K562 (cell line): ENCODE measurements around the gene PCDHGA12. TPM values are rescaled to one million over a fixed set of nuclear protein-coding genes. Genes with fewer than 3 reads are reported as not detected.

Experiments used
- ATAC-seq: fragments of 200-7000 bp; cut with Tn5 transposase; 3 replicates; pipeline ENCODE4 v1.9.1; 2020; ENCODE audit warnings: moderate library complexity
- BruUV-seq: library from RNA; stranded (reverse); fragments of 400-500 nt; replicated peaks from 2 replicates; lab custom pipeline; 2021; lab: Mats Ljungman, UMichigan
- CTCF ChIA-PET: fragments of 300-600 bp; formaldehyde crosslinking; extraction: SDS; loops from one replicate; lab custom pipeline; 2021; ENCODE audit warnings: low intra/inter-chr PET ratio; lab: Yijun Ruan, JAX
- POLR2A ChIA-PET: fragments of 300-600, 350-650 bp; sonication (Branson Sonifier 250); formaldehyde crosslinking; extraction: SDS; loops from one replicate; lab custom pipeline; 2021; ENCODE audit warnings: antibody characterized with exemption, inconsistent platforms; lab: Yijun Ruan, JAX
- DNase-seq, 4 experiments: peaks; one replicate each; pipeline versions ENCODE4 v3.0.0 to v3.0.0-alpha.2; 2011 to 2018; ENCODE audit warnings: low spot score in 3 of 4, mixed read lengths in 3 of 4; ENCODE audit errors: extremely low read depth in 1 of 4
- FAIRE-seq: peaks from 2 replicates; lab custom pipeline; 2011; peaks lifted over from hg19 to GRCh38; lab: Jason Lieb, UNC
- H2AFZ ChIP-seq: 2 replicates; pipeline ENCODE4 v1.6.0; 2011; ENCODE audit warnings: low read depth, low read length, control low read depth, inconsistent platforms
- H3K27ac ChIP-seq: fragments of 200-600 bp; 3 replicates; pipeline ENCODE4 v1.8.0; 2011; ENCODE audit warnings: low read depth, mild to moderate bottlenecking, control low read depth, inconsistent platforms, low read length, moderate library complexity, mixed read lengths; ENCODE audit errors: extremely low read depth
- H3K27me3 ChIP-seq, 2 experiments: fragments of 300-600 bp in 1 of 2; 2 replicates in 1 of 2; 3 replicates in 1 of 2; pipeline versions ENCODE4 v1.6.0 to v1.8.0; 2011; ENCODE audit warnings: inconsistent platforms in 2 of 2, low read length in 2 of 2, mild to moderate bottlenecking in 1 of 2, mixed read lengths in 1 of 2, moderate library complexity in 1 of 2; ENCODE audit not compliant: control insufficient read depth in 2 of 2, insufficient read depth in 2 of 2
- H3K36me3 ChIP-seq: fragments of 300-600 bp; 3 replicates; pipeline ENCODE4 v1.8.0; 2011; ENCODE audit warnings: mild to moderate bottlenecking, low read length, inconsistent platforms; ENCODE audit not compliant: control insufficient read depth, insufficient read depth
- H3K4me1 ChIP-seq, 2 experiments: fragments of 200-600 bp in 1 of 2; replicated peaks in 1 of 2; 2 replicates in 1 of 2; 3 replicates in 1 of 2; pipeline versions ENCODE4 v1.5.1 to v1.8.0; 2011; ENCODE audit warnings: inconsistent platforms in 2 of 2, low read length in 2 of 2, mild to moderate bottlenecking in 1 of 2, mixed read lengths in 1 of 2, moderate library complexity in 1 of 2; ENCODE audit not compliant: control insufficient read depth in 2 of 2, insufficient read depth in 2 of 2
- H3K4me2 ChIP-seq: 2 replicates; pipeline ENCODE4 v1.6.1; 2011; ENCODE audit warnings: low read length, control low read depth, inconsistent platforms, mixed read lengths; ENCODE audit not compliant: insufficient read depth
- H3K4me3 ChIP-seq: fragments of 200-600 bp; sonication (generic), shearing (Covaris generic); 2 replicates; pipeline ENCODE4 v1.5.1; 2016; ENCODE audit warnings: control low read depth, inconsistent platforms
- H3K79me2 ChIP-seq: fragments of 200-600 bp; 3 replicates; pipeline ENCODE4 v1.8.0; 2011; ENCODE audit warnings: low read length, inconsistent platforms; ENCODE audit not compliant: control insufficient read depth, insufficient read depth
- H3K9ac ChIP-seq, 2 experiments: 2 replicates each; pipeline versions ENCODE4 v1.6.0 to v1.6.1; 2011; ENCODE audit warnings: low read depth in 2 of 2, low read length in 2 of 2, control low read depth in 1 of 2, inconsistent platforms in 1 of 2, mild to moderate bottlenecking in 1 of 2, mixed read lengths in 1 of 2; ENCODE audit not compliant: insufficient read depth in 1 of 2
- H3K9me1 ChIP-seq: one replicate; pipeline ENCODE4 v1.6.0; 2011; ENCODE audit warnings: inconsistent platforms, mild to moderate bottlenecking, low read length, moderate library complexity; ENCODE audit not compliant: control insufficient read depth, insufficient read depth
- H3K9me3 ChIP-seq: replicated peaks from 2 replicates; pipeline ENCODE4 v1.5.1; 2011; ENCODE audit warnings: low read depth, low read length, inconsistent platforms; ENCODE audit not compliant: control insufficient read depth, insufficient read depth
- H4K20me1 ChIP-seq: replicated peaks from 2 replicates; pipeline ENCODE4 v1.6.1; 2011; ENCODE audit warnings: low read length, inconsistent platforms, mixed read lengths; ENCODE audit not compliant: control insufficient read depth, insufficient read depth
- E2F6 ChIP-seq, 2 experiments: IDR thresholded peaks; 2 replicates each; pipeline ENCODE4 v1.6.1; 2011; ENCODE audit warnings: borderline replicate concordance in 1 of 2, control low read depth in 1 of 2, low read depth in 1 of 2, low read length in 1 of 2, mild to moderate bottlenecking in 1 of 2, mixed read lengths in 1 of 2, moderate library complexity in 1 of 2; ENCODE audit not compliant: insufficient read depth in 1 of 2, insufficient read length in 1 of 2, poor library complexity in 1 of 2, severe bottlenecking in 1 of 2; ENCODE audit errors: extremely low read depth in 1 of 2
- MGA ChIP-seq: fragments of 450-650 bp; IDR thresholded peaks from 2 replicates; pipeline ENCODE4 v1.6.1; 2016; ENCODE audit warnings: mild to moderate bottlenecking, moderate library complexity
- NCOR1 ChIP-seq: fragments of 450-650 bp; IDR thresholded peaks from 2 replicates; pipeline ENCODE4 v1.6.1; 2016; ENCODE audit warnings: mild to moderate bottlenecking, moderate library complexity
- ZKSCAN1 ChIP-seq: fragments of 150-350 bp; IDR thresholded peaks from 2 replicates; pipeline ENCODE4 v1.6.1; 2016; ENCODE audit warnings: low read depth, low read length
- WGBS: fragments of 100-300 bp; shearing (Covaris generic); methylation state at CpG from one replicate; pipeline ENCODE4 v1.1.6; 2016; ENCODE audit warnings: low coverage, mixed read lengths; ENCODE audit not compliant: insufficient coverage; ENCODE audit errors: missing lambda C conversion rate; 5-methylcytosine and 5-hydroxymethylcytosine counted together
- in situ Hi-C: fragments of 300-500 bp; cut with MboI; formaldehyde crosslinking; loops from 4 replicates; pipeline ENCODE4 v1.15.0; 2018; ENCODE audit warnings: inconsistent platforms, mixed read lengths
- intact Hi-C: fragments of 100-400 bp; cut with micrococcal nuclease; formaldehyde crosslinking; loops from 2 replicates; pipeline ENCODE4 v1.14.2; 2022
- polyA plus RNA-seq, 8 experiments: library from polyadenylated mRNA; depleted of rRNA in 4 of 8; stranded (reverse) in 5 of 8; unstranded in 3 of 8; fragments of >200 nt; fragmentation: Nextera tagmentation in 2 of 8; fragmentation: Illumina TruSeq in 1 of 8; extraction: Ambion mirVana in 2 of 8; extraction: Trizol in 1 of 8; gene quantifications; 2 replicates each; pipeline versions ENCODE4 v1.2.1 to v1.2.3, GENCODE V29; 2011 to 2014; ENCODE audit warnings: inconsistent platforms in 1 of 8, missing spikeins in 1 of 8
- total RNA-seq, 7 experiments: library from RNA; depleted of rRNA in 6 of 7; stranded (reverse); fragments of >200 nt in 6 of 7; fragmentation: Illumina TruSeq in 2 of 7; extraction: Trizol in 2 of 7; gene quantifications; 2 replicates each; pipeline versions ENCODE4 v1.2.1 to v1.2.3, GENCODE V29; 2011 to 2021; ENCODE audit warnings: low replicate concordance in 1 of 7

The PCDHGA12 gene
- total and polyA plus RNA-seq, 9 of the 15 experiments (the other 6 are each of a cell fraction or from before 2014, with no cell fraction given): 0.03 TPM; not detected in 8

- Histone ChIP-seq H3K9me1 (no peaks in the 10 kb centered on the region), H3K36me3 (no peaks in the 10 kb centered on the region), H2AFZ (no peak overlapping the region), H3K9ac (no peak overlapping the region), H3K4me3 (no peak overlapping the region), H3K4me2 (no peak overlapping the region; the same call in 1 of the 2 replicates), H3K4me1 (peaks cover 0 to 13% of the 10 kb centered on the region in 2 experiments; a peak in 1 of 5 replicates), H3K9me3 (no peaks in the 10 kb centered on the region), H3K79me2 (no peaks in the 10 kb centered on the region), H3K27me3 (peaks cover 0 to 29% of the 10 kb centered on the region in 2 experiments; a peak in 3 of 5 replicates), H4K20me1 (no peaks in the 10 kb centered on the region), H3K27ac (no peak overlapping the region)
- DNase-seq: no peak
- TF ChIP-seq ZKSCAN1: no peak
- no peak for TF ChIP-seq NCOR1
- TF ChIP-seq E2F6 (IDR thresholded peaks at IDR 0.05; ENCODE audit: borderline replicate concordance in 1 of 2, extremely low read depth in 1 of 2, insufficient read depth in 1 of 2, insufficient read length in 1 of 2, low read depth in 1 of 2, low read length in 1 of 2, poor library complexity in 1 of 2, severe bottlenecking in 1 of 2): peak; percentile 22 to 68
- TF ChIP-seq MGA: peak; percentile 18; the same call in 1 of the 2 replicates
- CTCF ChIA-PET: no interaction called here
- no peak for FAIRE-seq
- WGBS: 18% methylated on average over 21 of the region's 21 CpGs
- no peak for ATAC-seq
- POLR2A ChIA-PET: no interaction called here
- intact Hi-C loops (no loop called here), in situ Hi-C loops (no loop called here)
- BruUV-seq: no TSS peak
Observed at GRCh38 chr5:141393267-141393666, 37.0 kb upstream of the PCDHGA12 start.
